ENCODE results near the gene ZGPAT.

The ZGPAT gene

DNA sequence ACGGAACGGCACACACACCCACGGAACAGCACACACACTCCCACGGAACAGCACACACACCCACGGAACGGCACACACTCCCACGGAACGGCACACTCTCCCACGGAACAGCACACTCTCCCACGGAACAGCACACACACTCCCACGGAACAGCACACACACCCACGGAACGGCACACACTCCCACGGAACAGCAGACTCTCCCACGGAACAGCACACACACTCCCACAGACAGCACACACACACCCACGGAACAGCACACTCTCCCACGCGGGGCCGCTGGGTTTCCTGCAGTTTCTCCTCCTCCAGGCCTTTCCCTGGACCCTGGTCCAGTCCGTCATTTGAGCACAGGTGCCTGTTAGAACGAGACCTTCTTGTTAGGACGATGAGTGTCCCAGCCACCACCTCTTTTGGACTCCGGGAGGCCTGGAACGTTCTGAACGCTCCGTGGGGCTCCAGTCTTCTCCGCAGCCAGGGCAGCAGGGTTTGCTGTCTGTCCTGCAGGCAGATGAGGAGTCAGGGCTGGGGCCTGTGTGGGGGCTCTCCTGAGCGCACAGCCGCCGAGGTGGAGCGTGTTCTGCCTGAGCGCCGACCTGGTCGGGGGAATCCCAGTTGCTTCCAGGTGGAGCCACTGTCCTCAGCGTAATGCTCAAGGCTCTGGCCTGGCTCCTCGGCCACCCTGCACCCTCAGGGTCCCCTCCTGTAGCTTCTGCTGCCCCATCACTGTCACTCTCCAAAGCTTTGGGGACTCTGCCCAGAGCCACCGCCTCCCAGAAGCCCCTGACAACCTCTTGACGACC is 29.0 kb upstream of the ZGPAT start:
- no peak for DNase-seq (ENCODE audit: low read depth in 2 of 2)

DNA sequence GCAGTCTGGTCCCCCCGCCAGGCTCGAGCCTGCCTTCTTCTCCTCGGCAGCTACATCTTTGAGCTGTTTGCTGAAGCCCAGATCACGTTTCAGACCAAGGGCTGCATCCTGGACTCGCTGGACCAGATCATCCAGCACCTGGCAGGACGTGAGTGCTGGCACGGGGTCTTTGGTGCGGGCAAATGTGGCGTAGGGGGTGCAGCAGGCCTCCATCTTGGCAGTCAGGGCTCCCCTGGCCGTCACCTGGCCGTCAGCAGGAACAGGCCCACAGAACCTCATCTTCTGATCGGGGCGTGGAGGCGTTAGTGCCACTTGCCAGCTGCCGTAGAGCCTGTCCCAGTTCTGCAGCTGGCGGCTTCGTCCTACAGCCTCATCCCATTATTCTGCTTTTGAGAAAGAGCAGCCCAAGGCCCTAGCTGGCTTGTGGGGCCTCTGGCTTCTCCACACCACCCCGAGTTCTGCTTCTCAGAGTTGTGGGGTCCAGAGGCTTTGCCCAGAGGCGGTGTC is 28.0 kb upstream of the ZGPAT start:
- no peak for DNase-seq (ENCODE audit: low read depth in 2 of 2)

DNA sequence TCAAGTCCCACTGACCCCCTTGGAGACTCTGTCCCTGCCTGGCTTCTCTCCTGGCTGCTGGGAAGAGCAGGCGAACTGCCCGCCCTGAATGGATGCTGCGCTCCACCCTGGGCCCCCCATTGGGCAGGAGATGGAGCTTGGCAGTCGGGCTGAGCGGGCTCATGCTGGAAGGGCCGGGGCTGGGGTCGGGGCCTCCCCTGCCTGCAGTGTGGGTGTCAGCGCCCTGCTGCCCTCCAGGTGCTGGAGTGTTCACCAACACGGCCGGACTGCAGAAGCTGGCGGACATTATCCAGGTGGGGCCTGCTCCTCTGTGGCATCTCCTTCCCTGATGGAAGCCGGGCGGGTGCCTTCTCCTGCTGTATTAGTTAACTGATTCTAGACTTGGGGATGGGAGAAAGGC is 27.4 kb upstream of the ZGPAT start:
- no peak for DNase-seq (ENCODE audit: low read depth in 2 of 2)

DNA sequence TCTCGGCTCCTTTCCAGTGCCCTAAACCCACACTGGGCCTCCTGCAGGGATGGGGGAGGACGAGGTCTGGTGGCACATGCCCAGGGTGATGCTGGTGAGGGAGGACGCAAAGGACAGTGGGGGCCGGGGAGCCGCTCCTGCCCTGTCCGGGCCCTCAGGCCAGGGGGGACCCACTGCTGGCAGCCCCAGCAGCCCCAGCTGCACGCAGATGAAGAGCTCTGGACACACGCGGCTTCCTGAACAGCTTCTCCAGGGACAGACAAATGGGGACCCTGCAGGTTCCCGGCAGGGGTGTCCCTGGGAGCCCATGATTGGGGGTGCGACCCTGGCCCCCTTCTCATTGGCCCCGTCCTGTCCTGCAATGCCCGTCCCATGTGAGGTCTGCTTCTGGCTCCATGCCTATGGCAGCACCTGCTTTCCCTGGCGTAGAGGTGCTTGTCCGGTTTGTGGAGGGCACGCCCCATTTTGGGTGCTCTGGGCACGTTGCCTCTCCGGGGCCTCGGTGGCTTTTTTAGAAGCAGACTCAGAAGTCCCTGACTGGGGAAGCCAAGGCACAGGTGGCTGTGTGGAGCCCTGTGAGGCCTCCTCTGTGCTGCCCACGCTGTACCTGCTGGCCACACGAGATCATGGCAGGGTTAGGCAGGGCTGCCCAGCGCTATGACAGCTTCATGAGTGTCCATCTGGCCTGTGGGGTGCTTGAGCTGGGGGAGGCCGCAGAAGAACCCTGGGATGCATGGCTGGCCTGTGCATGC is 26.8 kb upstream of the ZGPAT start:
- no peak for DNase-seq (ENCODE audit: low read depth in 2 of 2)

DNA sequence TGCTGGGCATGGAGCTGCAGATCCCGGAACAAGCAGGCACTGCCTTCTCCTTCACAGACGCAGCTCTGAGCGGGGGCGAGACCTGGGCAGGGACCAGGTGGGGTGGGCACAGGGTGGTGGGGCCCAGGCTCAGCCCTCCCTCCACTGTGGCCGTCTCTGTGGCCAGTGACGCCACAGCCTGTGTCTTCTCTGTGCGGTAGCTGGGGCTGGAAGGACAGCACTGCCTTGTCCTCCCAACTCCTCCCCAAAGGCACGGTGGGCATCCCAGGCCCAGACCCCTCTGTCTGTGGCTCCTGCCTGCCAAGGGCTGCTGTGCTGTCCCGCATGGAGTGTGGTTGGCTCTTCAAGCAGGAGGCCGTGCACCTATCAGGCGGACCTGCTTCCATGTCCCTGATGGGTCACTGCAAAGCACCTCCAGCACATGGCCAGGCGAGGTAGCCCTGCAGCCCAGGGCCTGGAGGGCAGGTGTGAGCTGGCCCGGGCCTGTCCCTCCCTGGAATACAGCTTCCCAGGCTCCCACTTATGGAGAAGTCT is 26.2 kb upstream of the ZGPAT start:
- DNase-seq (ENCODE audit: low read depth in 2 of 2), result no peak

DNA sequence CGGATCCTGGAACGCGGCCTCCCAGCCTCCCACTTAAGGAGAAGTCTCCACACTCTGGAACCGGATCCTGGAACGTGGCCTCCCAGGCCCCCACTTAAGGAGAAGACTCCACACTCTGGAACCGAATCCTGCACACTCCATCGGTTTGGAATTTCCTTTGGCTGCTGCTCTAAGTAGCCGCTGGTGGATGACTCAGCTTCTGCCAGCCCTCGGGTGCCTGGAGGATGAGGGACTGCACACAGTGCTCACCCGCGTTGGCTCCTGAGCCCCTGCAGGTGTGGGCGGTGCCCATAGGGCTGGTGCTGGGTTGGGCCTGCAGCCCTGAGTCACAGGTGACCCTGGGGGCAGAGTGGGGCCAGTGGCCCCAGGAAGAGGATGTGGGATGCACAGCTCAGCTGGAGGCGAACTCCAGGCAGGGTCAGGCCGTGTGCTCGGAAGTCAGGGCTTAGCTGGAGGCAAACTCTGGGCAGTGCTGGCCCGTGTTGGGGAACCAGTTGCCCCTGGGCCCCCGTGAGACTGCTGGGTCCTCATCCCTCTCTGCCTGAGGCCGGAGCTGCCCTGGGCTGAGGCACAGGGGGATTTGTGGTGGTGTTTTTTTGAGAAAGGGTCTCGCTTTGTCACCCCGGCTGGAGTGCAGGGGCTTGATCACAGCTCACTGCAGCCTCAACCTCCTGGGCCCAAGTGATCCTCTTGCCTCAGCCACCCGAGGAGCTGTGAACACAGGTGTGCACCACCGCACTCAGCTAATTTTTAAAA is 25.3 kb upstream of the ZGPAT start:
- DNase-seq (ENCODE audit: low read depth in 2 of 2), result no peak

DNA sequence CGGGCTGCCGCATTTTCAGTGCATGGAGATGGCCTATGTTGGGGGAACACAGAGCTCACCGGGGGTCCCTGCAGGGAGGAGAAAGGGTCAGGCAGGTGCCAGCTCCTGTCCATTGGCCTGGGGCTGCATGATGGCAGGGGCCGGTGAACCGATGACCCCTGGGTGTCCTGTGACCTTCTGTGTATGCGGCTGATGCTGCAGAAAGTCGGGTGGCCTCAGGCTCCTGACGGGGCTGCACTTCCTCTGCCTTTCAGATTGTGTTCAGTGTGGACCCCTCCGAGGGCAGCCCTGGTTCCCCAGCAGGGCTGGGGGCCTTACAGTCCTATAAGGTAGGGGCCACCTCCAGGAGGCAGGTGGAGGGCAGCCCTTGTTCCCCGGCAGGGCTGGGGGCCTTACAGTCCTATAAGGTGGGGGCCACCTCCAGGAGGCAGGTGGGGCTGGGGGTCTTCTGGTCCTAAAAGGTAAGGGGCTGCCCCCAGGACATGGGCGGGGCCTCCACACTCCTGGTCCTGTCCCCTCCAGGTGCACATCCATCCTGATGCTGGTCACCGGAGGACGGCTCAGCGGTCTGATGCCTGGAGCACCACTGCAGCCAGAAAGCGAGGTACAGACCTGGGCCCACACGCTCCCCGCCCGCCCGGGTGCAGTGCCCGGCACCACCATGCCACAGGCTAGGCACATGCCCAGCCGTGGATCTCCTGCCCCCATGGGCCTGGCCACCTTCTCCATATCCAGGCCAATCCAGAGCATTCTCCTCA is 22.4 kb upstream of the ZGPAT start:
- DNase-seq (ENCODE audit: low read depth in 2 of 2), result no peak

DNA sequence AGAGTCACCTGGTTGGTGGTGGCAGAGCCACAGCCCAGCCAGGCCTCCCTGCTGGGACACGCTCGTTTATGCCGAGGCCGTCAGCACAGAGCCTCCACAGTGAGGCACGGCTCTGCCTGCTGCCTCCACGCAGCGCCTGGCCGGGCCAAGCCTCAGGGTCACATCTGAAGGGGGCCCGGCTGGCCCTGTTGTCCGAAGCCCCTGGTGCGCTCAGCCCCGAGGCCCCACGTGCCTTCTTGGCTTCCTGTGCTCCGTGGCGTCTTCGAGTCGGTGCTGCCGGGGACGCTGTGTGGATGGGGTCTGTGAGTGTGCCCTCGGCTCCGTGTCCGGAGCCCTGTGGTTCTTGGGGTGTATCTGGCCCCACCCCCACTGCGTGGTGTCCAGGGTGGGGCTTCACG is 21.7 kb upstream of the ZGPAT start:
- no peak for DNase-seq (ENCODE audit: low read depth in 2 of 2)

DNA sequence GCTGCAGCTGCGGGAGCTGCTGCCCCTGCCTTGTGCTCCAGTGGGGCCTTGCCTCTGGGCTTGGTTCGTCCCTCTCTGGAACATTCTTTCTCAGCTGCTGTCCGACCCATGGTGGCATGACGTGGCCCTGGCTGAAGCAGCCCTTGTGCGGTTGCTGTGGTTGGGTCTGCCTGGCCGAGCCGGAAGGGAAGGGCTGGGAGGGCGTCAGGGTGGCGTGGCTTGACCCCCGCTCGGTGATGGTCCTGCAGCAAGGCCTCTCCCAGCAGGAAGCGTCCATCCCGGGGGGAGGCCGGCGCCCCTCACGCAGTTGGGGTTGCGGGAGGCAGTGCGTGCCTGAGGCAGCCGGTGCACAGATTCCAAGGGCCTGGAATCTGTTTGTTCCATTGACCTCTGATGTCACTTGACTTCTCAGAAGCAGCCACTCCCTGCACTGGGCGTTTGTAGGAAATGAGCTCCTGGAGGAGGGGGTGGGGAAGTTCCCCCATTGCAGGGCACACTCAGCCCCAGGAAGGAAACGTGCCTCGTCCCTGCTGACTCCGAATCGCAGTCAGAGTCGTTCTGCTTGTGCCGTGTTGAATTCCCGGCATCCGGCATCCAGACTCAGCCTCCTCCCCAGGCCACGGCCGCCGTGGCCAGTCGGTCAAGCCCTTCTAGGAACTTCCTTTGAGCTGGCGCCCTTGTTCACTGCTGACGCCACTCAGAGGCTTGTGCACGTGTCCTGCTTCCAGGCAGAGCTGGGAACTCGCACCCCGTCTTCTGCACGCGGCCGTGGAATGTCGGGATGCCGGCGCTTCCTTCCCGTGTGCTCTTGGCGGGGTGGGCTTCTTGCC is 21.1 kb upstream of the ZGPAT start:
- no peak for DNase-seq (ENCODE audit: low read depth in 2 of 2)

DNA sequence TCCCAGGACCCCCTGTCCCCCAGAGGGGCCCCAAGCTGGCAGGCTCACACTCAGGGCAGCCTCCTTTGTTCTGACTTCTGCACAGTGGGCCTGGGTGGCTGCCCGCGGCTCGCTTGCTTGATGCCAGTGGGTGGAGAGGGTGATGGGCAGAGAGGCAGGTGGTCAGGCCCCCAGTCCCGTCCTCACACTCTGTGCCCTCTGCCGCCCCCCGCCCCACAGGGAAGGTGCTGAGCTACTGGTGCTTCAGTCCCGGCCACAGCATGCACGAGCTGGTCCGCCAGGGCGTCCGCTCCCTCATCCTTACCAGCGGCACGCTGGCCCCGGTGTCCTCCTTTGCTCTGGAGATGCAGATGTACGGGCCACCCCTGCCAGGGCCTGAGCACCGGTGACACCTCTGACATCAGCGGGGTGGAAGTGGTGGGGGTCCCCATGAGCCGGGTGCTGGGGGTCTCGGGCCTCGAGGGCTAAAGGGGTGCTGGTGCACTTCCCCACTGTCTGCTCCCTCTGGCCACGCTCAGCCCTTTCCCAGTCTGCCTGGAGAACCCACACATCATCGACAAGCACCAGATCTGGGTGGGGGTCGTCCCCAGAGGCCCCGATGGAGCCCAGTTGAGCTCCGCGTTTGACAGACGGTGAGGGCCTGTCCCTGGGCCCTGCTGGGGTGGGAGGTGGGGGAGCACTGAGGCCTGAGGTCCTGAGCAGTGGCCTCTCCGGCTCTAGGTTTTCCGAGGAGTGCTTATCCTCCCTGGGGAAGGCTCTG is 20.2 kb upstream of the ZGPAT start:
- DNase-seq (ENCODE audit: low read depth in 2 of 2), result no peak

DNA sequence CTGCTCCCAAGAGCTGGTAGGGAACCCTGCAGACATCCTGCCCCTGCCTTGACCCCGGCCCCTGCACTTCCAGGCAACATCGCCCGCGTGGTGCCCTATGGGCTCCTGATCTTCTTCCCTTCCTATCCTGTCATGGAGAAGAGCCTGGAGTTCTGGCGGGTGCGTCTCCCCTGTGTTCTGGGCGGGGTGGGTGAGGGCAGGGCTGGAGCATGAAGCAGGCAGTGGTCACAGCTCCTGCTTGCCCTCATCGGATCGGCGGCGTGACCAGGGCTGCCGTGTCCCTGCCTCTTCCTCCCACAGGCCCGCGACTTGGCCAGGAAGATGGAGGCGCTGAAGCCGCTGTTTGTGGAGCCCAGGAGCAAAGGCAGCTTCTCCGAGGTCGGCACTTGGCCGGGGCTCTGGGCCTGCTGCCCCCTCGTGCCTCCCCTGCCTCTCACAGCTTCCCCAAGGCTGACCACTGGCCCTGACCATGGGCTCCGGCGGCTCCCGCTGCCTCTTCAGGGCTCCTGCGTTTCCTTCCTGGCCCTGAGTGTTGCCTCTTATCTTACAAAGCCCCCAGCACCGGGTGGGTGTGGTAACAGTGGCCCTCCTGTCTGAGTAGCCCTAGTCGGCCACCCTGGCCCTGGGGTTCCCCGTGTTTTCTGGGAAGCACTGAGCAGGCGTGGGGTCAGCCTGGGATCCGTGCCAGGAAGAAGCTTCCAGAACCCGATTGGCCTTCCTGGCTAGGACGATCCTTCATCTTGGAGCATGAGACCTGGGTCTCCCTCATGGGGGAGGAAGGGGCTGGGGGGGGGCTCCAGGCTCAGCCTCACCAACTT is 19.4 kb upstream of the ZGPAT start:
- DNase-seq (ENCODE audit: low read depth in 2 of 2), result no peak

DNA sequence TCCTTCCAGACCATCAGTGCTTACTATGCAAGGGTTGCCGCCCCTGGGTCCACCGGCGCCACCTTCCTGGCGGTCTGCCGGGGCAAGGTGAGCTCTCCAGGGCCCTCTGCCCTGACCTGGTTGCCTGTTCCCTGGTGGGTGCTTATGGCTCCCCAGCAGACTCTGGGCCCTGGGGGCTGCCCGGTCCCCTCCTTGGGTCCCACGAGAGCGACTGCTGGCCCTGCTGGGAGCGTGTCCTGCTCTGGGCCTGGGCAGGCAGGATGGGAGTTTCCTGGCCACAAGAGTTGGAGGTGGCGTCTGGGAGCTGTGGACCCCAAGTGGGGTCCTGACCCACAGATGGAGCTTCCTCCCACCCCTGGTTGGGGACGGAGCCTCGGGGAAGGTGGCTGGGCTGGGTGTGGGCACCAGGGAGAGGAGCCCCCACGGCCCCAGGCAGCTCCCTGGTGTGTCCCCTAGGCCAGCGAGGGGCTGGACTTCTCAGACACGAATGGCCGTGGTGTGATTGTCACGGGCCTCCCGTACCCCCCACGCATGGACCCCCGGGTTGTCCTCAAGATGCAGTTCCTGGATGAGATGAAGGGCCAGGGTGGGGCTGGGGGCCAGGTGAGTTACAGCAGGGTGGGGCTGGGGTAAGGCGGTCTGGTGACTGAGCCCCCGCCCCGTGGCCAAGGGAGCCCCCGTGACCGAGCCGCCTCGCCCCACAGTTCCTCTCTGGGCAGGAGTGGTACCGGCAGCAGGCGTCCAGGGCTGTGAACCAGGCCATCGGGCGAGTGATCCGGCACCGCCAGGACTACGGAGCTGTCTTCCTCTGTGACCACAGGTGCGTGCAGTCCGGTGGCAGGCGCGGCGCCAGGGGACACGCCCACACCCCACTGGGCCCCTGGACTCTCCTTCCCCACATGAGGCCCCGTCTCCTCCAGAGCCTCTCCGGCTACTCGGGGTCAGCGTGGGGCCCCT is 18.5 kb upstream of the ZGPAT start:
- DNase-seq (ENCODE audit: low read depth in 2 of 2), result no peak

DNA sequence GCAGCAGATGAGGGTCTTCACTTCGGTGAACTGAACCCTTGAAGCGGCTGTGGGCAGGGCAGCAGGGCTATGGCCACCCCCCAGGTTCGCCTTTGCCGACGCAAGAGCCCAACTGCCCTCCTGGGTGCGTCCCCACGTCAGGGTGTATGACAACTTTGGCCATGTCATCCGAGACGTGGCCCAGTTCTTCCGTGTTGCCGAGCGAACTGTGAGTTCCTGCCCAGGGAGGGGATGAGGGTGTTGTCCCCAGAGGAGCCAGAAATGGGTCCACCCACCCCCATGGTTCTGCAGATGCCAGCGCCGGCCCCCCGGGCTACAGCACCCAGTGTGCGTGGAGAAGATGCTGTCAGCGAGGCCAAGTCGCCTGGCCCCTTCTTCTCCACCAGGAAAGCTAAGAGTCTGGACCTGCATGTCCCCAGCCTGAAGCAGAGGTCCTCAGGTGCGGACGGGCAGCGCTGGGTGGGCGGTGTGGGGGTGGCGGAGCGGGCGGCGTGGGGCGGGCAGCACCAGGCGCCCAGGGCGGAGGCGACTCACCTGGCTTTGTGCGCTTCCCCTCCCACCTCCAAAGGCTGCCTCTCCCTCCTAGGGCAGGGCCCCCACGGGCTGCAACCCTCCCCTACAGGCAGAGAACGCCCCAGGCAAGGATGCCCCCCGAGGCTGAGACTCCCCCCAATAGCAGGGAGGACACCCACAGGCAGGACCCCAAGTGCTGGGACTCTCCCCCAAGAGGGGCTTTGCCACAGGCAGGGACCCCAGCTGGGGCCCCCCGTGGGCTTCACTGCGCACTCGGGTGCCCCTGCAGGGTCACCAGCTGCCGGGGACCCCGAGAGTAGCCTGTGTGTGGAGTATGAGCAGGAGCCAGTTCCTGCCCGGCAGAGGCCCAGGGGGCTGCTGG is 17.6 kb upstream of the ZGPAT start:
- no peak for DNase-seq (ENCODE audit: low read depth in 2 of 2)

DNA sequence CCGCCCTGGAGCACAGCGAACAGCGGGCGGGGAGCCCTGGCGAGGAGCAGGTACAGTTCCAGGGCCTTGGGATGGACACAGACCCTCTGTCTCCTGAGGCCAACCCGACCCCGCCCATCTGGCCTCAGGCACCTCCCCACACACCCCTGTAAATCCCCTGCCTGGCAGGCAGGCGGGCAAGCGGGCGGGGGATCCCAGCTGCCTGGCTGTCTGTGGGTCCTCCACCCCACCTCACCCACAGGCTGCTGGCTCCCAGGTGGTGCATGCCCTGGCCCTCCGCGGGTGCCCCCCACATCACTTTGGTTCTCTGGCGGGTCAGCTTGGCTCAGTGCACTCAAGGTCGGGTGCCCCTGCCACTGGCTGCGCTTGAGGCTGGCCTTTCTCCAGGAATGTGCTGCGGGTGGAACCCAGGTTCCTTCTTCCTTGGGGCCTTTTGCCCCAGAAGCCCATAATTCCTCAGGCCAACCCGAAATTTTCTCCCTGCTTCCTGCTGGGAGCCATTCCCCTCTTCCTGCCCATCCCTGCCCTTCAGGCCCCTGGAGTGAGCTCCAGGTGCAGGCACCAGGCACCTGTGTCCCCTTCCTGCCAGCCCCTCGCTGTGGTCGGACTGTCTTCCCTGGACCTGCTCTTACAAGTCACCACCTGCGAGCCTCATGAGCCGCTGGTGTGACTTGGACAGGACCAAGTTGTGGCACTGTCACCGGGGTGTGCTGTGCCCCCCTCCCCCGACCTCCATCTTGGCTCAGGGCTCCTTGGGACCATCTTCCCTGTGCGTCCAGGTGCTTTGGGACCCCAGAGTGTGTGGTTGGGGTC is 16.7 kb upstream of the ZGPAT start:
- no peak for DNase-seq (ENCODE audit: low read depth in 2 of 2)

DNA sequence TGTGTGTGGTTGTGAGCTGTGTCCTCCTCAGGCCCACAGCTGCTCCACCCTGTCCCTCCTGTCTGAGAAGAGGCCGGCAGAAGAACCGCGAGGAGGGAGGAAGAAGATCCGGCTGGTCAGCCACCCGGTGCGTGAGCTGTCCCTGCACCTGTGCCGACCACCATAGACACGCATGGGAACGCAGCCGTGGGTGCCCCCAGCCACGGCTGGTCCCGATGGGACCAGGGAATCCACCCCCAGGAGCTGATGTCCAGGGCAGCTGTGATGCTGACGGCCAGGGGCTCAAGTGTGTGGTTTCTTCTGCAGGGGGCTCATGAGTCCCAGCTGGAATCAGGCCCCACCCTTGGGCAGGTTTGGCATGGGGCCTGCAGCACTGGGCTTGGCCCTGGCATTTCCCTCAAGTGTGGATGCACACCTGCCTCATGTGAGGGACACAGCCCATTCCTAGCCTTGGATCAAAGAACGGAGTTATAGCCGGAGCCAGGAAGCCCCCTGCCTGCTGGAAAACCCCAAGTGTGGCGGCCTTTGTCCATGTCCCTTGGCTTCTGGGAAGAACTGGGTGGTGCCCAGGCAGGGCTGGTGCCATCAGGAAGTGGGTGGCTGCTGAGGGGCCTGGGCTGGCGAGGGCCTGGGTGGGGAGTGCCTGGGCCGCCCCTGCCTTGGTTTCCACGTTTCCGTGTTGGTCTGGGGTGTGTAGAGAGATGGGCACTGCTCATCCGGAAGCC is 16.0 kb upstream of the ZGPAT start:
- no peak for DNase-seq (ENCODE audit: low read depth in 2 of 2)
